CD4-positive, alpha-beta T cell treated with Interleukin-4 for 1 hour (primary cell): Measurements from ENCODE around the gene ACSM5.
"Not testable (repeated sequence)": the region's sequence is repeated elsewhere in the genome, so short reads cannot be mapped to it uniquely, and the experiment has no call there.

Source experiments
- DNase-seq, 2 donors: peaks; one replicate each; pipeline ENCODE4 v3.0.0-alpha.2; 2020 to 2022

The ACSM5 gene

GRCh38 chr16:20453633-20454032 lies 44.3 kb downstream of the ACSM5 start:
- not testable (repeated sequence) for DNase-seq

GRCh38 chr16:20459227-20459626 lies 49.9 kb downstream of the ACSM5 start:
- DNase-seq, result not testable (repeated sequence)

- not testable (repeated sequence) for DNase-seq
These were observed 51.0 kb downstream of the ACSM5 start for GRCh38 chr16:20460313-20460712.

- not testable (repeated sequence) for DNase-seq
These were observed 59.6 kb downstream of the ACSM5 start for GRCh38 chr16:20468954-20469353.

DNA sequence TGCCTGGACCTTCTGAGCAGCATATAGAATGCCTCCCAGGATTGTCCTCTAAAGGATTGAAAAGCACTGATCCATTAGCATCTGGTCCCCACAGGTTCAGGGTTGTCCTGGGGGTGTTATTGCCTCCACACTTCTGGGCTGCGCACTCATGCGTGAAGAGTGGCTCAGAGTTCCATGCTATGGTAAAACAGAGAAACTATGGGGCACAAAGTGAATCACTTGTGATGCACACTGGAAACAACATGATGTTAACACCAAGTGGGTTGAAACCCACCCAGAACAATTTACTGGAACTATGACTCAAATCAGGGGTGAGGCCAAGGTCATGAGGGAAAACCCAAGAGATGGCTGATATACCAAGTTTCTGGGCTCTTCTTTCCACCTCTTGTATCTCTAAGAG lies 60.6 kb downstream of the ACSM5 start:
- not testable (repeated sequence) for DNase-seq

- DNase-seq, result not testable (repeated sequence)
These were observed 61.4 kb downstream of the ACSM5 start for GRCh38 chr16:20470732-20471131.

DNA sequence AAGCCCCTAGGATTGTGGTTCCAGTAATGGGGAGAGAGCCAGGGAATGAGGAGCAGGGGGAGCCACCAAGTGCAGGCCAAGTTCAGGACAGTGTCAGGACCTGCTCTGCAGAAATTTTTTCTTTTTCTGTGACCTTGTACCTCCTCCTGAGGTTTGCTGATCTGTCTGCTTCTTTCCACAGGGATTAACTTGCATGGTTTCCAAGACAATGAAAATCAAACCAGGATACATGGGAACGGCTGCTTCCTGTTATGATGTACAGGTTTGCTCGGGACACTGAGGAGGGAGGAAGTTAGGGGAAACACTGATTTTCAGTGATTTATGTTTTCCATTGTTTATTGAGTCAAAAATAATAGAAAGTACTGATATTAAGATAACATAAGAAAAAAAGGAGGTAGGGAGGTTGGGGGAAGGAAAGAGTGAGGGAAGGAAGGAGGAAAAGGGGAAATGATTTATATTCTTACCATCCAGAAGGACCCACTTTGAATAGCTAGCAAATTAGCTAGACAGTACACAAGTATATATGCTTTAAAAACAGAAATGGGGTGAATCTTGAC lies 67.9 kb downstream of the ACSM5 start:
- DNase-seq, result not testable (repeated sequence)

- not testable (repeated sequence) for DNase-seq
These were observed 74.7 kb downstream of the ACSM5 start for GRCh38 chr16:20483989-20484388.

GRCh38 chr16:20484726-20485125 lies 75.4 kb downstream of the ACSM5 start:
- no peak for DNase-seq

DNA sequence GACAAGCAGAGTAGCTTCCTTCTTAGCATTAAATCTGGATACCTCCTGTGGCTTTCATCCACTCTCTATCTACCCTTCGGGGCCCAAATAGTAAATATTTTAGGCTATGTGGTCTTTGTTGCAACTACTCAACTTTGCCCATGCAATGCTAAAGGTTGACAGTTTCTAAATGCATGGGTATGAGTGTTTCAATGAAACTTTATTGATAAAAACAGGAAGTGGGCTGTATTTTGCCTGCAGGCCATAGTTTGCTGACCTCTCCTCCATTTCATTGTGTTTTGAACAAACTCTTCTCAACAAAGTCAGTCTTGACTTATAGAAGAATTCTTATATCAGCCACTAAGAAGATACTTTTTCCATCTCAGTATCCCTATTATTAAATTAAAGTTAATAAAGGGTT lies 76.1 kb downstream of the ACSM5 start:
- DNase-seq, result no peak
